GM10248 (cell line): ENCODE data around the gene OVOL2.
"Not testable (repeated sequence)": the region's sequence is repeated elsewhere in the genome, so short reads cannot be mapped to it uniquely, and the experiment has no call there.

ENCODE experiments used
- CTCF ChIA-PET: fragments of 300-600 bp; sonication (Branson Sonifier 250); formaldehyde crosslinking; extraction: SDS; loops from one replicate; lab custom pipeline; 2021; ENCODE audit warnings: antibody characterized with exemption; lab: Yijun Ruan, JAX
- POLR2A ChIA-PET: fragments of 350-650 bp; sonication (Branson Sonifier 250); formaldehyde crosslinking; extraction: SDS; loops from one replicate; lab custom pipeline; 2020; ENCODE audit warnings: antibody characterized with exemption; lab: Yijun Ruan, JAX
- DNase-seq: peaks from one replicate; pipeline ENCODE4 v3.0.0; 2012; ENCODE audit errors: extremely low spot score
- TF ChIP-seq, protein P1 (sequence below): IDR thresholded peaks from 2 replicates; pipeline ENCODE4 v1.5.1; 2012; ENCODE audit warnings: mild to moderate bottlenecking, low read depth; ENCODE audit errors: extremely low read depth, missing control alignments, control extremely low read depth

The OVOL2 gene

DNA sequence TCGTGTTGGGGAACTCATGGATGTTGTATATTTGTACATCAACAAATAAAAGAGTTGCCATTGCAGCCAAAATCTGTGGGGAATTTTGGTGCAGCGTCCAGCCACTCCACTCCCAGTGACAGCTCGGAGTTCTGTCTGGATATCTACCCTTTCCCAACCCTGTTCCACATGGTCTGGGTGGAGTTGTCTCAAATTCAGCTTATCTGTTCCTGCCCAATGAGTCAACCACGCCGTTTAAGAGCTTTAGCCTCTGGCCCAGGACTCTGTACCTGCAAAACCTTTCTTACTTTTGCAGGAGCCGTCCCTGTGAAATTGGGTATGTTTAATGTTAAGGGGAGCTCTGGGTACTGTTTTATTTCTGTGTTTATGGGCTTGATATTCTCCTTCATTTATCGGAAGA is 33.9 kb upstream of the OVOL2 start:
- DNase-seq: no peak
- CTCF ChIA-PET: interaction anchor here (1.3 kb wide), 1 partner anchor 13 kb away, joined by 3 read pairs; no protein-coding TSS in a partner anchor
- POLR2A ChIA-PET: no interaction called here
- TF ChIP-seq, protein P1, sequence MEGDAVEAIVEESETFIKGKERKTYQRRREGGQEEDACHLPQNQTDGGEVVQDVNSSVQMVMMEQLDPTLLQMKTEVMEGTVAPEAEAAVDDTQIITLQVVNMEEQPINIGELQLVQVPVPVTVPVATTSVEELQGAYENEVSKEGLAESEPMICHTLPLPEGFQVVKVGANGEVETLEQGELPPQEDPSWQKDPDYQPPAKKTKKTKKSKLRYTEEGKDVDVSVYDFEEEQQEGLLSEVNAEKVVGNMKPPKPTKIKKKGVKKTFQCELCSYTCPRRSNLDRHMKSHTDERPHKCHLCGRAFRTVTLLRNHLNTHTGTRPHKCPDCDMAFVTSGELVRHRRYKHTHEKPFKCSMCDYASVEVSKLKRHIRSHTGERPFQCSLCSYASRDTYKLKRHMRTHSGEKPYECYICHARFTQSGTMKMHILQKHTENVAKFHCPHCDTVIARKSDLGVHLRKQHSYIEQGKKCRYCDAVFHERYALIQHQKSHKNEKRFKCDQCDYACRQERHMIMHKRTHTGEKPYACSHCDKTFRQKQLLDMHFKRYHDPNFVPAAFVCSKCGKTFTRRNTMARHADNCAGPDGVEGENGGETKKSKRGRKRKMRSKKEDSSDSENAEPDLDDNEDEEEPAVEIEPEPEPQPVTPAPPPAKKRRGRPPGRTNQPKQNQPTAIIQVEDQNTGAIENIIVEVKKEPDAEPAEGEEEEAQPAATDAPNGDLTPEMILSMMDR: no peak

- CTCF ChIA-PET: no interaction called here
- POLR2A ChIA-PET: no interaction called here
- no peak for DNase-seq
- TF ChIP-seq, protein P1: no peak
These were observed 32.8 kb upstream of the OVOL2 start for GRCh38 chr20:18090477-18090876.

DNA sequence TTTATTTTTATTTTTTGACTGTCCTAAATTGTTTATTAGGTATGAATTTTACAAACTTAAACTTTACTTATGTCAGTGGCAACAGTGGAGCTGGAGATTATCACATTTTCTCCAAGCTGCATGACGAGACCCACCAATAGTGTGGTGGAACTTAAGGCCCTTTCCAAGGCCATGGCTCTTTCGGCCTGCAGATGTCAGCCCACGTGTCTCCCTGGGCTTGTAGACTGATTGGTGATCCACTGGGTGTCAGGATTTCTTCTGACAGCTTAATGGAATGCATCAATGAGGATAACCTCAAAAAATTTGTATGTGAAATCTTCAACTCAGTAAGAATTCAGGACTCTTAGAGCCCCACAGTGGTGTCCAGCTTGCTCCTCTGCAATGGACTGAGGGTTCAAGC is 32.3 kb upstream of the OVOL2 start:
- ChIA-PET POLR2A (no interaction called here), CTCF (no interaction called here)
- DNase-seq: no peak
- TF ChIP-seq, protein P1: no peak

GRCh38 chr20:18088841-18089240 is 31.1 kb upstream of the OVOL2 start:
- POLR2A ChIA-PET, CTCF ChIA-PET, DNase-seq: not testable (repeated sequence)

- DNase-seq, CTCF ChIA-PET, POLR2A ChIA-PET: not testable (repeated sequence)
These were observed 30.6 kb upstream of the OVOL2 start for GRCh38 chr20:18088298-18088697.

DNA sequence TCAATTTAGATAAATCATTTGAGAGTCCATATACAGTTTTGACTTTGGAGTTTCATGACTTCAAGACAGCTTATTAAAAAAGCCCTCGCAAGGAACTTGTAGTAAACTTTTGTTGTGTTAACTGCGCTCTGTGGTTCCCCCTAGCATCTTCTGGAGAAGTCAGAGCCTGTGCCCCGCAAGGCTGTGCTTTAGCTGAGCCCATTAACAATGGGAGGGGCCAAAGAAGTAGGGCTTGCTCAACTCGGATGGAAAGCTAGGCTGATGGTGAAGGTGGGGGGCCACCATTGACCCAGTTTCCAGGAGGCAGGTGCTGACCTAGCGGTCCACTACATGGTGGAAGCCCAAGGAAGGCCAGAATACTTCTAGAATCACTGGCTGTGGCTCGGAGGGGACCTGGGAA is 29.3 kb upstream of the OVOL2 start:
- TF ChIP-seq, protein P1: no peak
- POLR2A ChIA-PET: no interaction called here
- CTCF ChIA-PET: interaction anchor here (1.0 to 1.6 kb wide), 2 partner anchors 14 kb away, joined by 3 to 4 read pairs; no protein-coding TSS in a partner anchor
- no peak for DNase-seq

GRCh38 chr20:18080836-18081235 is 23.1 kb upstream of the OVOL2 start:
- POLR2A ChIA-PET, DNase-seq, CTCF ChIA-PET: not testable (repeated sequence)

DNA sequence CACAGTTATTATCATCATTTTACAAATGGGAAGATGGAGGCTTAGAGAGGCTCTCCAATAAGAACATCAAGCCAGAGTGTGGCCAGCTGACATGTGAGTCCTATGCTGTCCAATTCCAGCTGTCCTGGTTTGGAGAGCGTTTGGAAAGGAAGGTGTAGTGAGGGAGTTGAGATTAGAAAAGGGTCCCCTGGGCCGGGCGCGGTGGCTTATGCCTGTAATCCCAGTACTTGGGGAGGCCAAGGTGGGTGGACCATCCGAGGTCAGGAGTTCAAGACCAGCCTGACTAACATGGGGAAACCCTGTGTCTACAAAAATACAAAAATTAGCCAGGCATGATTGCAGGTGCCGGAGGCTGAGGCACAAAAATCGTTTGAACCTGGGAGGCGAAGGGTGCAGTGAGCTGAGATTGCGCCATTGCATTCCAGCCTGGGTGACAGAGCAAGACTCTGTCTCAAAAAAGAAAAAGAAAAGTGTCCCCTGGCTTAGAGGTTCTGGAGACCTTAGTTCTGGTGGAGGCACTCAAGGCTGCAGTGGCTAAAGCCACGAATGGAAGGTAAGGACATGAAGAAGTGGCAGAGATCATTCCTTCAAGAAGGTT is 22.1 kb upstream of the OVOL2 start:
- CTCF ChIA-PET: no interaction called here
- POLR2A ChIA-PET: no interaction called here
- TF ChIP-seq, protein P1: no peak
- no peak for DNase-seq
